ENCODE data around the gene FOXO1.
A peak's percentile ranks its signal among the peaks of the same experiment; 100 is the strongest.

FOXO1 gene

DNA sequence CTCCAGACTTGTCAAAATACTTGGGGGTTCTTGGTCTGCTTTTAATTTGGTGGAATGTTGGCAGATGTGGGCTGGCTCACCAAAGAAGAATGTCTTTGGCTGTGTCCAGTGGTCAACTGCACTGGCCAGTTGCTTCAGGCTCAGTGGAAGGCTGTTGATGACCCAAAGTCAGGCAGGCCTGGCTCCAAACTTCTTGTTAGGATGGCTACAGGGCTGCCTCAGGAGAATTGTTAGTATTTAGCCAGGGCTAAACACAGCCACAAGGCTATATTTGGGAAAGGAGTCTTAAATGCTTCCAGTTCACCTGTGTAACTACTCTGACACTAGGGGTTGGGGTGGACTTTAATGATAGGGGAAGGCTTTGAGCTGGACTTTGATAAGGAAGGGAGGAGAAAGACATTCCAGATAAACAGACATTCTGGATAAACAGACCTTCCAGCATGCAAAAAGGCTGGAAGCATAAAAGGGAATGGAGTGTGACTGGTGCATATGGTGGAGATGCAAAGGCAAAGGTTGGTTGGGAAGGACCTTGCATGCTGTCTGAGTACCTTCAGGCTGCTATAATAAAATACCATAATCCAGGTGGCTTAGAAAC, 116.8 kb downstream of the FOXO1 start:
- H3K4me1 Mint-ChIP-seq, result peaks cover 49% of the 10 kb centered on the region
- H3K9me3 Mint-ChIP-seq, result peaks cover 0 to 4% of the 10 kb centered on the region in 2 donors
- H3K4me3 Mint-ChIP-seq, result no peak overlapping the region
- H3K27me3 Mint-ChIP-seq, result no peaks in the 10 kb centered on the region
- H3K27ac Mint-ChIP-seq, result no peak overlapping the region
- ATAC-seq (no peak), DNase-seq (no peak)

DNA sequence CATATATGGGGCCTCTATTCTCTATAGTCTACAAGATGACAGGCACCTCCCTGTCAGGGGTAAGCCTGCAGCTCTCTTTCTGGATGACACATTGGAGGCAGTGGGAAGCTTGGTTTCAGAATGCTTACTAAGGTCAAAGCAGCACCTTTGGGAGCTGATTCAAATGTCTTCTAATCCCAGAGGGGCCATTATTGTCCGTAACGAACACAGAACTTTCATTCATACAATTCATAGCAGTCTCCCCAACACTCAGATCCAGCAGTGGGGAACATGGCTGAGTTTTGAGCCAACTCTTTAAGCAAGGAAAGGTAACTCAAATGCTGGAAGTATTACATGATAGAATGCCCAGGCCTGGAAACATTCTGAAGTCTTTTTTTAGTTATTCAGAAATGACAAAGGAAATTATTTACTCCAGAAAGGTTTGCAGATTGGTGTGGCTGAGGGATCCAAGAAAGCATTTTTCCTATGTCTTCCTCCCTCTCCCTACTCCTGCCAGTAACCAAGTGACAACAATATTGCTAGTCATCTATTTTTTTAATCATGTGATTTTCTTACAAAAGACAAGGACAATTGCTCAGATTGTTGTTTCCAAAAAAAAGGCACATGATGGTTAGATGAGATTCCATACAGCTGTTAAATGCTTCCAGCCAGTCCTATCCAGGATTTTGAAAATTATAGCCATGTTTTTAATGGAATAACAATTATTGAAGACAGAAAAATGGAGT, 118.7 kb downstream of the FOXO1 start:
- H3K4me1 Mint-ChIP-seq, result peaks cover 30% of the 10 kb centered on the region
- peak overlapping the region in 1 of 2 donors; percentile 80 for H3K27ac Mint-ChIP-seq
- no peak for ATAC-seq

DNA sequence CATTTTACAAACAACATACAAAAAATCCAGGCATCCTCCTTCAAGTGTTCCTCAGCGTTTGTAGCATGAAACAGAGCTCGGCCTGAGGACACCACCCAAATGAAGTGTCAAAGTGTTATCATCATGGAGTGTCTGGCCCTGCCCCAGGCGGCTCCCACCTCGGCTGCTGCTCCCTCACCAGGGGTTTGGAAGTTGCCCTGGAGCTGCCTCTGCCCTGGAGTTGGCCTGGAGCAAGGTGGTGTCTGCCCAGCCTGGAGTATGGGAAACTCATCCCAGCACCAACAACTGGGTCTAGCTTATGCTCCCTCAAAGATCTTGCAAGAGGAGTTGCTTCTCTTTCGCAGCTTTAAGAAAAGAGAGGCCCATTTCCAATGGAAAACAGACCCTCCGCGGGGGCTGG, 120.4 kb downstream of the FOXO1 start:
- peaks cover 0 to 4% of the 10 kb centered on the region in 2 donors for H3K9me3 Mint-ChIP-seq
- ATAC-seq (no peak), DNase-seq (no peak)
- H3K4me1 Mint-ChIP-seq, result peaks cover 18% of the 10 kb centered on the region
- no peak overlapping the region for H3K27ac Mint-ChIP-seq
- H3K4me3 Mint-ChIP-seq, result no peak overlapping the region
- H3K27me3 Mint-ChIP-seq, result no peaks in the 10 kb centered on the region

More for the DNA sequence above, 118.7 kb downstream of the FOXO1 start:
- H3K9me3 Mint-ChIP-seq, result peaks cover 0 to 4% of the 10 kb centered on the region in 2 donors
- H3K27me3 Mint-ChIP-seq, result no peaks in the 10 kb centered on the region
- DNase-seq, result no peak
- H3K4me3 Mint-ChIP-seq, result no peak overlapping the region

DNA sequence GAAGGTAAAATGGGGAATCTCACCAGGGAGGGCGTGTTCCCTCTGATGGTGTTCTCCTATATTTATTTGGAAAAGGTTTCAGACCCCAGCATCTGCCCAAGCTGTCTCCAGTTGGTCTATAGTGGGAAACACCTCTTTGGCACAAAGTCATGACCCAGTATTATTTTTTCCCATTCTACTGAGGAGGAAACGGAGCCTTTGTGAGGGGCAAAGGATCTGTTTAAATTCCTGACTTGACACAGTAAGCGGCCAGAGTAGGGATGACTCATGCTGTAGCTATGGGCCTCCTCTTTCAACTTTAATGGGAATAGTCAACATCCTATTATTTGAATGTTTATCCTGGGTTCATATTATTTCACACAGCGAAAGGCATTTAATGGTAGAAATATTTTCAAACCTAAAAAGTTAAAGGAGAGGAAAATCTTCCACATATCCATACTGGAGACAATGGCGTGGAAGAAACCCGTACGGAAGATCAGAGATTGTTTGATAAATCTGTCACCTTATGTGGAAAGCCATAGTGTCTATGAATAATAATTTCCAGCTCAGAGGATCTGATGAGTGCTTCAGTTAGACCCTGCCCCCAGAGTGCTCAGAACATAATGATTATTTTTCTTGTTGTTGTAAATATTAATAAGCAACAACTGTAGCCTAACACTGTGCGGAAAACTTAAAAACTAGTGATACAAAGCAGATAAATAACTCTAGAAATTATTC, 126.0 kb downstream of the FOXO1 start:
- H3K27ac Mint-ChIP-seq, result no peak overlapping the region

DNA sequence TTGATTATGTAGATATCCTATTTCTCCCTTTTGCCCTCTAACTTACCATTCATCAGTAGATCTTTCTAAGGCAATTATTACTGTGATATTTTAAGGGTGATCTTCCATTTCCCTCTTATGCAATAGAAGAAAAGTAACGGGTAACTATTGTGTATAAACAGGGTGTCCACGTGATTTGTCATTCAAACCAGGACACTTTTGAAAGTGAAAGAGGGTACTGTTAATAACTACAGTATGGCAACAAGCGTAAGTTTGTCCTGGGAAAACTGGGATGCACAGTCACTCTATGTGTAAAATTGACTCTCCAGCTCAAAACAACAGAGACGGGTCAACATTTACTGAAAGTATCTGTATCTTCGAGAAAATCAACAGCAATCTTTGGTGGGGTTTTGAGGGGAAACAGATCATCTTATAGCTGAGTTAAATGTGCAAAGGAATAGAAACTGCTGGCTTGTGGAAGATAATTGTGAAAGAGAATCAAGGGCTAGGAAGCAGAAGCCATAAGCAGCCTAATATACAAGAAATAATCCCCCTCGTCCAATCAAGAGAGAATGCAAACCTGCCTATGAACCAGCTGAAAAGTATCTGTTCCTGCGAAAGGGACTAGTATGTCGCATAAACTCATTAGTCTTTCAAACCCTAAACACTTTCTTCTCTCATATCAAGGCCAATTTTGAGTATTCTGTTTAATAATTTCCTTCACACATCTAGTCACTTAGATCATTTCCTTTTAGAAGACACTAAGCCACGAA, 126.7 kb downstream of the FOXO1 start:
- H3K9me3 Mint-ChIP-seq, result no peaks in the 10 kb centered on the region
- no peaks in the 10 kb centered on the region for H3K27me3 Mint-ChIP-seq
- H3K4me1 Mint-ChIP-seq, result peaks cover 22% of the 10 kb centered on the region
- H3K27ac Mint-ChIP-seq, result no peak overlapping the region
- no peak overlapping the region for H3K4me3 Mint-ChIP-seq
- ATAC-seq, result no peak
- no peak for DNase-seq

More for the DNA sequence above, 126.0 kb downstream of the FOXO1 start:
- peaks cover 22% of the 10 kb centered on the region for H3K4me1 Mint-ChIP-seq
- H3K4me3 Mint-ChIP-seq, result no peak overlapping the region
- H3K9me3 Mint-ChIP-seq, result no peaks in the 10 kb centered on the region
- ATAC-seq (no peak), DNase-seq (no peak)
- no peaks in the 10 kb centered on the region for H3K27me3 Mint-ChIP-seq

DNA sequence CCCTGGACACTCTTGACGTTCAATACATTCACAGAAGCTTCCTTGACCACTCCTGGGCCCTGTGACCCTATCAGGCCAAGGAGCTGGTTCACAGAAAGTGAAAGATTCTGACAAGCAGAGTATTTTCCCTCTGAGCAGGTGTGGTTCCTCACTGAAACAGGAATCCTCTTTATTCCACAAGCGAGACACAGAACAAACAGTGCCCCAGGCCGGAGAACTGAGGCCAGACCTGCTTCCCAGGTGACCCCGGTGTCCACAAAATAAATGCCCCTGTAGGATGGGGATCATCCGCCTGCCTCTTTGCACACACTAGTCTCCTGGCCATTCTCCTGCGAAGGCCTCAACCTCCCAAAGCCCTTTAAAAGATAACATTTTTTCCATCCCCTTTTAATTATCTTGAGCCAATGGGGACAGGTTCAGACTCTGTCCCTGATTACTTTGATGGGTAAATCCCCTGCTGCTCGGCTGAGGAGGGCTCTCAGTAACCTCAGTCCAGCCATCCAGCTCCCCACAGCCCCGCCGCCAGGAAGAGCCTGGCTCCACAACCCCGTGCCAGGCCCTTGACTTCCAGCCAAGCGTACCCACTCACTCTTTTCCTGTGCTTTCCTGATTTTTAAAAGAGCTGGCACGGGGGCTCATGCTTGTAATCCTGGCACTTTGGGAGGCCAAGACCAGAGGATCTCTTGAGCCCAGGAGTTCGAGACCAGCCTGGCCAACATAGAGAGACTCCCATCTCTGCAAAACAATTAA, 129.1 kb downstream of the FOXO1 start:
- peaks cover 0 to under 1% of the 10 kb centered on the region in 2 donors for H3K9me3 Mint-ChIP-seq
- no peak overlapping the region for H3K27ac Mint-ChIP-seq
- DNase-seq (no peak), ATAC-seq (no peak)
- H3K4me3 Mint-ChIP-seq, result no peak overlapping the region
- H3K27me3 Mint-ChIP-seq, result no peaks in the 10 kb centered on the region
- peaks cover 26% of the 10 kb centered on the region for H3K4me1 Mint-ChIP-seq

DNA sequence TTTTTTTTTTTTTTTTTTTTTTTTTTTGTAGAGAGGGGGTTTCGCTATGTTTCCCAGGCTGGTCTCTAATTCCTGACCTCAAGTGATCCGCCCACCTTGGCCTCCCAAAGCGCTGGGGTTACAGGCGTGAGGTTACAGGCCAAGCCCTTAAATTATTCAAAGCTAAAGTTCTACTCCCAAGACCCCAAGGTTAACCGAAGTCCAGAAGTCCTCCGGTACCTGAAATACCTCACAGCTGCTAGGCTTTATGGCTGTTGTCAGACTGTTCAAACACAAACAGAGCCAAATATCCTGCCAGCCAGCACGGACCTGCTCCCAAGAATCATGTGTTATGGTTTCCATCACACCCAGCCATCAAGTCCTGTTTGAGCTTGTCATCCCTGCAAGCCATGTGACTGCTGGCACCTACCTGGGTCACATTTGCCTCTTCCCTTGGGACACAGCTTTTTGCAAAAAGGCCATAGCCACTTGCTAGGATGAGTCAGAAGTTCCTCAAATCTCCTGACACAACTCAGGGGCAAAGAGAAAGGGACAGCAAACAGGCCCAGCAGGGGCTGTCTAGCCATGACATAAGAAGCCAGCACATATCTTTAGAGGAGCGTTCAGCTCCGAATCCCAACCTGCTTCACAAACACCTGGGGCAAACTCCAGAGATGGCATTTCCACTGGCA, 129.9 kb downstream of the FOXO1 start:
- Mint-ChIP-seq H3K4me3 (no peak overlapping the region), H3K9me3 (peaks cover 0 to 3% of the 10 kb centered on the region in 2 donors), H3K27me3 (no peaks in the 10 kb centered on the region), H3K27ac (no peak overlapping the region), H3K4me1 (peaks cover 34% of the 10 kb centered on the region)
- ATAC-seq (no peak), DNase-seq (no peak)

DNA sequence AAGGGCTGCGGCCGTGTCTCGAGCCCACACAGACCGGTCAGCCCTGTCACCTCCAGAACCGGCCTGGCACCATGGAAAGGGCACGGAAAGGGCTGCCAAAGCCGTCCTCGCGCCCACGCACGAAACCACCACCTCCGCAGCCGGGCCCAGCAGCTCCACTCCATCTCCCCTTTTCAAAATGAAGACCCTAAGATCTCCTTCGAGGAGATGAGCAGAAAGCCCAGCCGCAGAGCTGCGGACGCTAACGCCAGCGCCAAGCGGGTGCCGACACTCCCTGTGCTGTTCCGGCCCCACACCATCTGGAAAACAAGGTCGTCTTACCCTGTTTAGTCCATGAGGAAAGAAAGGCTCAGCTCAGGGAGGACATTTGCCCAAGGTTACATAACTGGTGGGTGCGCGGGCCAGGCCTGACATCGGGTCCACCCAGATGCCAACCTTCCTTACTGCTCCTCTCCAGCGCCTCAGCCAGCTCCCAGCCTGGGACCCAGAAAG, 131.1 kb downstream of the FOXO1 start:
- DNase-seq (no peak), ATAC-seq (no peak)
- Mint-ChIP-seq H3K9me3 (peaks cover 0 to 3% of the 10 kb centered on the region in 2 donors), H3K27ac (no peak overlapping the region), H3K27me3 (no peaks in the 10 kb centered on the region), H3K4me1 (peaks cover 45% of the 10 kb centered on the region), H3K4me3 (no peak overlapping the region)

DNA sequence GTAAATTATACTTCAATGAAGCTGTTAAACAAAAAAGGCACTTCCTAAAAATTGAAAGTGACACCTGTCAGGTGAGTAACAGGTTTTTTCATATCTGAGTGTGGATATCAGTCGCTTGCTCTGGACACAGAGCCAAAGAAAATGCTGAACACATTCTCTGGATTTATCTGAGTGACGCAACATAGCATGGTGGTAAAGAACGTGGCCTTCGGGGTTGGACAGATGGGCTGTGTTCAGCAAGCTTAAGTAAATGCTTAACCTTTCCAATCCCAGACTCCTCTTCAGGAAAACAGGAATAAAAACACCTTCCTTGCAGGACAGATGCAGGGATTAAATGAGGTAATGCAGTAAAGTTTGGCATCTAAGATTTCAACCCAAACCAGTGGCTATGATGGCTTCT, 132.0 kb downstream of the FOXO1 start:
- no peak for ATAC-seq
- H3K9me3 Mint-ChIP-seq, result peaks cover 0 to 3% of the 10 kb centered on the region in 2 donors
- no peak for DNase-seq
- H3K4me1 Mint-ChIP-seq, result peaks cover 45% of the 10 kb centered on the region
- H3K27ac Mint-ChIP-seq, result no peak overlapping the region
- H3K27me3 Mint-ChIP-seq, result no peaks in the 10 kb centered on the region
- H3K4me3 Mint-ChIP-seq, result no peak overlapping the region

DNA sequence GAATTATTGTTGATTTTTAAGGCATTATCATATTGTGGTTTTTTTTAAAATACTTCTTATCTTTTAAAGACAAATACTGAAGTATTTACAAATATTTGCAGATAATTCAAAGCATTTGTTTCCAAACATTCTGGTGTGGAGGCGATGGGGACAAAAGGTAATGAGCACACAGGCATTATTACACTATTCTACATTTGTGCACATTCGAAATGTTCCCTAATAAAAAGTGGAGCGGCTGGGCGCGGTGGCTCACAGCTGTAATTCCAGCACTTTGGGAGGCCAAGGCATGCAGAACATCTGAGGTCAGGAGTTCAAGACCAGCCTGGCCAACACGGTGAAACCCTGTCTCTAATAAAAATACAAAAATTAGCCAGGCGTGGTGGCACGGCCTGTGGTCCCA, 133.4 kb downstream of the FOXO1 start:
- H3K4me3 Mint-ChIP-seq, result no peak overlapping the region
- peaks cover 46% of the 10 kb centered on the region for H3K4me1 Mint-ChIP-seq
- H3K9me3 Mint-ChIP-seq, result peaks cover 3 to 4% of the 10 kb centered on the region in 2 donors
- no peaks in the 10 kb centered on the region for H3K27me3 Mint-ChIP-seq
- no peak overlapping the region for H3K27ac Mint-ChIP-seq
- DNase-seq (no peak), ATAC-seq (no peak)

DNA sequence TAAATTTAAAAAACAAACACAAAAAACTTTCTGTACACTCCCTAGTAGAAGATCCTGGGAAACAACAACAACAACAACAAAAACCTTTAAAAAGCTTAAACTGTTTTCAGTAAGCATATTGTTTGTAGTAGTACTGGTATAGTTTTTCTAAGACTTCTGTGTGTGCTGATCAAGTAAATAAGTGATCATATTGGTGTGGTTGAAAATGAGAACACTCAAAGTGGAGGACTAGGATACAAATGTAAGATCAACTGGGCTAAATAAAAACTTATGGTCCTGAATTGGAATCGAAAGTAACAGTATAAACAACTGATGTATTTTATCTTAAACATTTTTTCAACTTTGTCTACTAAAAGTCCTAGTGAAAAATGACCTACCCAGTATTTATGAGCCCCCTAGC, 135.5 kb downstream of the FOXO1 start:
- peaks cover 9 to 10% of the 10 kb centered on the region in 2 donors for H3K9me3 Mint-ChIP-seq
- DNase-seq, result no peak
- no peaks in the 10 kb centered on the region for H3K27me3 Mint-ChIP-seq
- peaks cover 44% of the 10 kb centered on the region for H3K4me1 Mint-ChIP-seq
- H3K4me3 Mint-ChIP-seq, result no peak overlapping the region
- ATAC-seq, result no peak
- no peak overlapping the region for H3K27ac Mint-ChIP-seq

DNA sequence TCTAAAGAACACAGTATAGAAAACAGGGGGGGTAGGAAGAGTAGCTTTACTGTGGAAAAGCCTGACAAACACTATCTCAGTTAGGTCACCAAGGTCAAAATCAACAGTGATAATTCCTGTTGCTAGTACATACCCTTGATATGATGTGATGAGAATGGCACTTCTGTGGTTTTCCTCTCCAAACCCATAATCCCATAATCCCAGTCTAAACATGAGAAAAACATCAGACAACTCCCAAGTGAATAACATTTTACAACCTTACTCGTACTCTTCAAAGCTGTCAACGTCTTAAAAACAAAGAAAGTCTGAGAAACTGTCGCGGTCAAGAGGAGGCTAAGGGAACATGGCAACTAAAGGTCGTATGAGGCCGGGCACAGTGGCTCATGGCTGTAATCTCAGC, 137.6 kb downstream of the FOXO1 start:
- Mint-ChIP-seq H3K4me1 (peaks cover 48% of the 10 kb centered on the region), H3K4me3 (no peak overlapping the region), H3K27me3 (no peaks in the 10 kb centered on the region), H3K27ac (no peak overlapping the region), H3K9me3 (peaks cover 9 to 10% of the 10 kb centered on the region in 2 donors)
- no peak for DNase-seq
- no peak for ATAC-seq

DNA sequence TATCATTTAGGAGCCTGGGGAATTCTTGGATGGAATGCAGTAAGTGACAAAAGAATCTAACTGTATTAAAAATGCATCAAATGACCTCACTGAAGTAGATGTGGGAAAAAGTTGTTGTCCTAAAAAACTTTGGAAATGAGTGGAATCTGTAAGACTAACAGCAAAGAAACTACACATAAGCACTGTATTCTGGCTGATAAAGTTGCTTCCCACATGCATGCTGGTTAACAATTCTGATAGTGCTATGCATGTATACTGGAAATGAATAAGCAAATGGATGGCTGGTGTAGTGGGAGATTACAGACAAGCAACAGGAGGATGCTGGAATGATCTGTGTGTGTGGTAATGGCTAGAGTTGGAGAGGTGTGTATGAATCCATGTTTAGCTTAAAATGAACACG, 138.5 kb downstream of the FOXO1 start:
- Mint-ChIP-seq H3K9me3 (peaks cover 9 to 10% of the 10 kb centered on the region in 2 donors), H3K27me3 (no peaks in the 10 kb centered on the region), H3K4me1 (peaks cover 48% of the 10 kb centered on the region), H3K4me3 (no peak overlapping the region), H3K27ac (no peak overlapping the region)
- DNase-seq (no peak), ATAC-seq (no peak)

DNA sequence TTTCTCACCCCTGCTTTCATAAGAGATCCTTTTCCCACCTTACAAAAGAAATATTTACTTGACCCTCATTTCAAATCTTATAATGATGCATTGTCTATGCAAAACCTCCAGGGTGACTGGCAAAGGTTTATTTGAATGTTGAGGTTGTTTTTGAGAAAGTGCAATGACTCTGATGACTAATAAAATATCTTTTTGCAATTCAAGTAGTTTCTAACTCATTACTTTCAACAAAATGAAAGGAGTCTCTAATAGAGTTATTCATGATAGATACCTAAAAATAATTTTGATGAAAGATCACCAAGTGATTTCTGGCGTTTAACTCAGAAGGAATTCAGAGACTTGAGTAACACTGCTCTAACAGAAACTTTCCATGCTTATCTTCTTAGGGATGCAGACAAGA, 144.2 kb downstream of the FOXO1 start:
- ATAC-seq (no peak), DNase-seq (no peak)
- H3K27me3 Mint-ChIP-seq, result no peaks in the 10 kb centered on the region
- H3K9me3 Mint-ChIP-seq, result peaks cover 0 to 5% of the 10 kb centered on the region in 2 donors
- peaks cover 61% of the 10 kb centered on the region for H3K4me1 Mint-ChIP-seq
- peak overlapping the region; percentile 3 to 76 for H3K4me3 Mint-ChIP-seq
- H3K27ac Mint-ChIP-seq, result peak overlapping the region in 1 of 2 donors; percentile 28

Data from stimulated activated naive CD8-positive, alpha-beta T cell treated with anti-CD3 and anti-CD28 coated beads, Interleukin-15, amount 100 ng/mL, for 72 hours (primary cell).